GM12873 (cell line): ENCODE measurements around the gene CTXN1.

ENCODE experiments used
- TF ChIP-seq, protein P1 (sequence below): IDR thresholded peaks from 2 replicates; pipeline ENCODE4 v1.5.1; 2012; ENCODE audit warnings: low read depth, mild to moderate bottlenecking, moderate library complexity, low read length, control low read depth; ENCODE audit not compliant: insufficient read depth; ENCODE audit errors: missing control alignments

The CTXN1 gene

DNA sequence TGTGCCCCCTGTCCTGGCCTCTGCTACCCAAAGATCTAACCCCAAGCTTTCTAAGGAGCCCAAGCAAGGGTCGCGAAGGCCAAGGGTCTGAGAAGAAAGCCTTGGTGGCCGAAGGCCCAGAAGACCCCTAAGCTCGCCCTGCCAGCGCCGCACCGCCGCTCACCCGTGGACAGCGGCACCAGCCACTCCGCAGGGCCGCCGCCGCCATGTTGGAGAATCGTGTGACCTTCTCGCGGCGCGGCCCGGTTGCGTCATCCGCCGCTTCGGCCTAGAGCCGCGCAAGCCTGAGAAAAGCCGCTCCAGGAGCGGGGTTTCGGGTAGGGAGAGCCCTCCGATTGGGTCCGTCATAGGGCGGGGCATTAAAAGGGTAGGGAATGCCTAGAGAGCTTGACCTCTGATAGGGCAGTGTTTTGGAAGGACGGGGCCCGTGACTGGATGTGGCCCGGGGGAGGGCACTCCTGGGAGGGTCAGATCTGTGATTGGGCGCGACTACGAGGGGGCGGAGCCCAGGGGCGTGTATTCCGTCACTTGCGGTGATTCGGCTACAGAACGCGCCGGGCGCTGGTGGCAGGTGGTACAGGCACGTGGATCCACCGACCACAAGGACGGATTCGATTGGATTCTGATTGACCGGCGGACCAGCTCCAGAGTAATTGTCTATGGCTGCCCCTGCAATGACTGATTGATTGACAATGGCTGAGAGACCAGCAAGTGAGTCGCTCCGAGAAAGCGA lies 17.7 kb upstream of the CTXN1 start, which contains the start of gene TIMM44:
TSS of gene TIMM44 (minus strand) at position 223 of the 733 bp plus-strand sequence. CDS start at position 208, 15 bp downstream.
- TF ChIP-seq, protein P1, sequence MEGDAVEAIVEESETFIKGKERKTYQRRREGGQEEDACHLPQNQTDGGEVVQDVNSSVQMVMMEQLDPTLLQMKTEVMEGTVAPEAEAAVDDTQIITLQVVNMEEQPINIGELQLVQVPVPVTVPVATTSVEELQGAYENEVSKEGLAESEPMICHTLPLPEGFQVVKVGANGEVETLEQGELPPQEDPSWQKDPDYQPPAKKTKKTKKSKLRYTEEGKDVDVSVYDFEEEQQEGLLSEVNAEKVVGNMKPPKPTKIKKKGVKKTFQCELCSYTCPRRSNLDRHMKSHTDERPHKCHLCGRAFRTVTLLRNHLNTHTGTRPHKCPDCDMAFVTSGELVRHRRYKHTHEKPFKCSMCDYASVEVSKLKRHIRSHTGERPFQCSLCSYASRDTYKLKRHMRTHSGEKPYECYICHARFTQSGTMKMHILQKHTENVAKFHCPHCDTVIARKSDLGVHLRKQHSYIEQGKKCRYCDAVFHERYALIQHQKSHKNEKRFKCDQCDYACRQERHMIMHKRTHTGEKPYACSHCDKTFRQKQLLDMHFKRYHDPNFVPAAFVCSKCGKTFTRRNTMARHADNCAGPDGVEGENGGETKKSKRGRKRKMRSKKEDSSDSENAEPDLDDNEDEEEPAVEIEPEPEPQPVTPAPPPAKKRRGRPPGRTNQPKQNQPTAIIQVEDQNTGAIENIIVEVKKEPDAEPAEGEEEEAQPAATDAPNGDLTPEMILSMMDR = no peak

DNA sequence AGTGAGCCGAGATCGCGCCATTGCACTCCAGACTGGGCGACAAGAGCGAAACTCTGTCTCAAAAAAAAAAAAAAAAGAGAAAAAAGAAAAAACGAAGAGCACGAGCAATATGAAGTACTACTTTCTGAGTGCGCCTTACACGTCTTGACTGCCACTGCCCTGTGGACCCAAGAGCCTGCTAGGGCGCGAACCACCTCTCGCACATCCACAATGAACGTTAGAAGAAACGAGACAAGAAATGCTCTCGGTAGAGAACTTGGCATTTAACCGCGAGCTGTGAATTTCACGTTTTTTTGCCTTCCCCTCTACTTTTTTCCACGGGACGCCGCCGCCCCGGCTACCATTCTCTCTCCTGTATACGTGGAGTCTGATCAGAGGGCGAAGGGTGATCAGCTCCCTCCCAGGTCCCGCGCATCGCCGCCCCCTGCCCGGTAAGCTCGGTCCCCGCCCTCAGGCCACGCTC lies 17.1 kb upstream of the CTXN1 start:
- TF ChIP-seq, protein P1 = no peak

DNA sequence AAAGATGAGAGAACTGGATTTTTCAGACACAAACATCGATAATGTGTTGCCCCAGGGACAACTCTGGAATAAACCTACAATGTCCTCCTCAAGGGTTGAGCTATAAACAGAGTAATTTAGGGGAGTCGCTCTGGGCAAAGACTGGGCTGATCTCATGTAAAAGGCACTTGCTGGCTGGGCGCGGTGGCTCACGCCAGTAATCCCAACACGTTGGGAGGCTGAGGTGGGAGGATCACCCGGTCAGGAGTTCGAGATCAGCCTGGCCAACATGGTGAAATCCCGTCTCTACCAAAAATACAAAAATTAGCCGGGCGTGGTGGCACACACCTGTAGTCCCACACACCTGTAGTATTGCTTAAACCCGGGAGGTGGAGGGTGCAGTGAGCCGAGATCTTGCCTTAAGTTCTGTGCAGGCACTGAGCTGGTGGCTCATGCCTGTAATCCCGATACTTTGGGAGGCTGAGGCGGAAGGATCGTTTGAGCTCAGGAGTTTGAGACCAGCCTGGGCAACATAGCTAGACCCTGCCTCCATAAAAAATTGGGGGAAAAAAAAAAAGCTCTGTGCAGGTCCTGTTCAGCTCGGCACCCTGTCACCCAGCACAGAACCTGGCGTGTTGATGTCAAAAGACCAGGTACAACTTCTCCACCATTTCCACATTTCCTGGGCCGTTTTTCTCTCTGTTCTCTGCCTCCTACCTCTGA lies 16.1 kb upstream of the CTXN1 start:
- TF ChIP-seq, protein P1 = no peak

DNA sequence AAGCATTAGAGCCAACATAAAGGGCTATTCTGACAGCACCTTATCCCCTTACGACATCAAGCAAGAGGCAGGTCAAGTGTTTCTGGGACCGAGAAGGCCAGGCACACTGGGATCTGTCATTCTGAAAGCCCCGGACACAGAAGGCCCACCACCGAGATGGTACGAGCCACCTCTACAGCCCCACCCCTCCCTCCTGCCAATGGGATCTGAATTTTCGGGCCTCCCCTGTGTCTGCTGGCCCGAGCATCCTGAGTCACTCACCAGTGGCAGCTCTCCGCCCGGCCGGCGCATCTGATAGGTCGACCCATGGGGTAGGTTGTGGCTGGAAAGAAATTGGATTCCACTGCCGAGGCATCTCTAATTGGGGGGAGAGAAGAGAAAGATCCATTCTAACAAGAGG lies 14.9 kb upstream of the CTXN1 start:
- TF ChIP-seq, protein P1 = no peak

DNA sequence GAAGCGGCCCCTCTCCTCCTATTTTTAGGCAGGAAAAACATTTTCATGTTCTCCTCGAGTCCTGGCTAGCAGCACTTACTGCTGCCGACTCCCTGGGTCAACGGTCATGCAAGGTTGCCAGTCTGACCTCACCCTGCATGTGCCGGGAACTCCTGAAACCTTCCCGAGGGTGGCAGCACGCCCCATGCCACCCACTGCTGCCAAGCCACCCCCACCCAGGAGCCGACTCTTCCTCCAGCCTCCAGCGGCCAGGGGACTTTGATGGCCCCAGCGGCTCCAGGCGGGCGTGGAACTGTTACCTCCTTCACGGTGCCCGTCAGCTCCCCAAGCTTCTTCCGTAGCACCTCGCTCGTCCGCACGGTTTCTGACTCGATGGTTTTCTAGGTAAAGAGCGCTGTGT lies 8.8 kb upstream of the CTXN1 start:
- TF ChIP-seq, protein P1 = no peak

DNA sequence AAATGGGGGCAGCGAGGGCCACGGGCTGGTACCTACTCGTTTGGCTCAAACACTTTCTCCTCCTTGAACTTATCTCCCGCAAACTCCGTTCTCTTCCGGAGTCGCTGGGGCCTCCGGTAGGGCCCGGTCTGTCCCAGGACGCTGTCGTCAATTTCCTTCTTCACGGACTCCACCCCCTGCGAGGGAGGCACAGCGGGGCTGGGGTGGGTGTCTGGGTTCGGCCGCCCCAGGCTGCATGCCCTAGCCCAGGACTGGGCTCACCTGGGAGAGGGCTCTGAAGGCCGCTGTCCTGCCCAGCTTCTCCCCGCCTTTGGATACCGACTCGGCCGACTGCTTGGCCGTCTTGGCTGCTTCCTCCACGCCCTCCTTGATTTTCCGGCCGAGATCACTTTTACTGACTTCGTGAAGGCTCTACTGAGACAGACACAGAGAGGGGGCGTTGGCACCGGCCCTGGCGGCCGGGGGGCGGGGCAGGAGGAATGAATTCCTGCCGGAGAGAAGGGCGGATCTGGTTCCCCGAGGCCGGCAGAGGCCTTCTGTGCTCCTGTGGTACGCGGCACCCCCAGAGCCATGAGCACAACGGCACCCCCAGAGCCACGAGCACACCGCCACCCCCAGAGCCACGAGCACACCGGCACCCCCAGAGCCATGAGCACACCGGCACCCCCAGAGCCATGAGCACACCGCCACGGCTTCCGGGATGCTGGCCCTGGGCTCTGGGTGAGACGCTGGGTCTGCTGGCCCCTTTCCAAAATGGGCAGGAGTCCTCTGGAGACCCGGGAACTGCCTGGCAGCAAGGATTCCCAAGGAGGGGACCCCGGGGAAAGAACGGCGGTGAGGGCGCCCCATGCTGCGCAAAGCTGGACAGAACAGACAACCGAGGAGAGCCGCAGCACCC lies 8.1 kb upstream of the CTXN1 start:
- TF ChIP-seq, protein P1 = no peak
